ENCODE results near the gene PFDN1. TPM values are rescaled to one million over a fixed set of nuclear protein-coding genes. Genes with fewer than 3 reads are reported as not detected.
A peak's percentile ranks its signal among the peaks of the same experiment; 100 is the strongest.

The PFDN1 gene
- total RNA-seq, 1 donor, result 60.2 TPM

GRCh38 chr5:140321796-140322195, 18.9 kb upstream of the PFDN1 start:
- H3K4me3 ChIP-seq (ENCODE audit: low read depth, low read length), result no peak overlapping the region
- TF ChIP-seq CTCF (IDR thresholded peaks at IDR 0.05; ENCODE audit: insufficient read depth, low read length), result no peak
- no peak for DNase-seq (ENCODE audit: low read depth)

- DNase-seq (ENCODE audit: low read depth), result no peak
- no peak overlapping the region for H3K4me3 ChIP-seq (ENCODE audit: low read depth, low read length)
- TF ChIP-seq CTCF (IDR thresholded peaks at IDR 0.05; ENCODE audit: insufficient read depth, low read length), result no peak
These were observed 16.9 kb upstream of the PFDN1 start for GRCh38 chr5:140319833-140320232.

- H3K4me3 ChIP-seq (ENCODE audit: low read depth, low read length), result no peak overlapping the region
- no peak for DNase-seq (ENCODE audit: low read depth)
- no peak for TF ChIP-seq CTCF (IDR thresholded peaks at IDR 0.05; ENCODE audit: insufficient read depth, low read length)
These were observed 15.9 kb upstream of the PFDN1 start for GRCh38 chr5:140318792-140319191.

GRCh38 chr5:140317859-140318258, 15.0 kb upstream of the PFDN1 start:
- no peak overlapping the region for H3K4me3 ChIP-seq (ENCODE audit: low read depth, low read length)
- no peak for TF ChIP-seq CTCF (IDR thresholded peaks at IDR 0.05; ENCODE audit: insufficient read depth, low read length)
- peak; percentile 50 for DNase-seq (ENCODE audit: low read depth)

- no peak overlapping the region for H3K4me3 ChIP-seq (ENCODE audit: low read depth, low read length)
- TF ChIP-seq CTCF (IDR thresholded peaks at IDR 0.05; ENCODE audit: insufficient read depth, low read length), result no peak
These were observed 9.9 kb upstream of the PFDN1 start for GRCh38 chr5:140312791-140313189.

GRCh38 chr5:140312067-140312790, 9.3 kb upstream of the PFDN1 start:
- TF ChIP-seq CTCF (IDR thresholded peaks at IDR 0.05; ENCODE audit: insufficient read depth, low read length), result no peak
- peak overlapping the region; percentile 37 for H3K4me3 ChIP-seq (ENCODE audit: low read depth, low read length)
- DNase-seq (ENCODE audit: low read depth), result peak; percentile 97

More at GRCh38 chr5:140312791-140313189, 9.9 kb upstream of the PFDN1 start:
- DNase-seq (ENCODE audit: low read depth), result no peak

All from fibroblast of the aortic adventitia (primary cell).